GM21381 (cell line): Measurements from ENCODE around the gene VPS37C.

ENCODE experiments used
- ATAC-seq: cut with Tn5 transposase; IDR thresholded peaks from one replicate; pipeline ENCODE4 v1.9.1; 2021; ENCODE audit warnings: mild to moderate bottlenecking, moderate library complexity; ENCODE audit not compliant: unreplicated experiment

Gene VPS37C

GRCh38 chr11:61155741-61156140, 5.5 kb downstream of the VPS37C start:
- ATAC-seq = no peak

DNA sequence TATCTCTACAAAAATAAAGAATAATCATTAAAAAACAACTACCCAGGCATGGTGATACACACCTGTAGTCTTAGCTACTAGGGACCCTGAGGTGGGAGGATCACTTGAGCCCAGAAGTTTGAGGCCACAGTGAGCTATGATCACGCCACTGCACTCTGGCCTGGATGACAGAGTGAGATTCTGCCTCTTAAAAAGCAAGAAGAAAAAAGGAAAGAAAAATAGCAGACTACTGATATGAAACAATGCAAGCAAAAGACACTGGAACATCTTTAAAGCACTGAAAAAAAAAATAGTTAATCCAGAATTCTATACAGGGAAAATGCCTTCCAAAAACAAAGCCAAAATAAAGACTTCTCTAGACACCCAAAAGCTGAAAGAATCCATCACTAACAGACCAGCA, 5.9 kb downstream of the VPS37C start:
- ATAC-seq = no peak

DNA sequence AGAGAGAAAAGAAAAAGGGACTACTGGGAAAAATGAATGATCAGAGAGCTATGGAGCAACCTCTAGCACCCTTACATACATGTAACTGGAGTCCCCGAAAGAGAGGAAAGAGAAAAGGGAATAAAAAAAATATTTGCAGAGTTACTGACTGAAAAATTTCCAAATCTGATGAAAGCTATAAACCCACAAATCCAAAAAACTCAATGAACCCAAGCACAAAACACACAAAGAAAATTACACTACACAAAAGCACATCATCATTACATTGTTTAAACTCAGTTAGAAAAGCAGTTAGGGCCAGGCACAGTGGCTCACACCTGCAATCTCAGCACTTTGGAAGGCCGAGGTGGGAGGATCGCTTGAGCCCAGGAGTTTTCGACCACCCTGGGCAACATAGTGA, 6.7 kb downstream of the VPS37C start:
- no peak for ATAC-seq

DNA sequence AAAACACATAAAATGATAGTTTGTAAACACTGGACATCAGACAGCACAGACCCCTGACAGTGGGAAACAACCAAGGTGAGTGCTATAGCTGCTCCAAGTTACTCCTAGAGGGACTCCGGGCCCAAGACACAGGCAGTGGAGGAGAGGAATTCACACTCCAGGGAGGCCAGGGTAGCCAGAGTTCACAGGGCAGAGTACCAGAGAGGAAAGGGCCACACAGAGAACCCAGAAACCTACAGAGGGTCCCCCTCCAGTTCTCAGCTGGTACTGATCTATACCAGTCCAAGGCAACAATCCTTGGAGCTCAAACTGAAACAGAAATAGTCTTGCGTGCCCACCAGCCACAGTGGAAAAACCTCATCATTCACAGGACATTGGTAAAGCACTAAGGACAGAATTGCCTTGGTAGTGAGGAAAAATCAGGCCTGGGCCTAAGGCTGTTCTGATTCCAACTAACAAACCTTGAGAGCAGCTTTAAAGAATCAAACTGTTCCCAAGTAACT, 7.6 kb downstream of the VPS37C start:
- ATAC-seq = no peak

- no peak for ATAC-seq
These were observed 8.2 kb downstream of the VPS37C start for GRCh38 chr11:61152816-61153592.

DNA sequence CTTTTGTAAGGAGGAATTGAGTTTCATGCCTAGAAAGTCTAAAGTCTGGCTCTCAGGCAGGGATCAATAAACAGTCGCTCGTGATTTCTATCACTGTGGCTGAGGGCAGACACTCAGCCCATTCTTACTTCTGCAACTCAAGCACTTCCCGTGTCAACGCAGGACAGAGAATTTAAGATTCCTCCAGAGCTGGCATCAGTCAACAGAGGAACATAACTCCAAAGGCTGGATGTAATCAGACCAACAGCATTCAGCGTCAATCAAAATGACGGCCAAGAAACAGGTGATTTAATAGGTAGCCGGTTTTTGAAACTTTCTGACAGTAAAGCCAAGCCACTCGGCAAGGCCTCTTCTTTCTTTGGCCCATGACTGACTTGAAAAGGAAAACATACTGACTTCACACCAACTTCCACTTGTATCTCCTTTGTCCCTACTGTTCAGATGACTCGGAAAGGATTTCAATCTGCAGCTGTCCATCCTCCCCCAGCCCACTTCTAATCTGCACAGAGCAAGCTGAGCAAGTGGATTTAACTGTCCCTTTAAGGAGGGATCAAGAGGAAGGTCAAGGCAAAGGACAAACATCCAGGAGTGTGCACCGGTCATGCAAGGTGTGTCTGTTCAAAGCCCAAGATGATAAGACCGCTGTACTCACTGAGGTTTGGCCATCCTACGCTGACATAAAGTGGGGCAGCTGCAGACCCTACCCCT, 9.5 kb downstream of the VPS37C start:
- no peak for ATAC-seq

DNA sequence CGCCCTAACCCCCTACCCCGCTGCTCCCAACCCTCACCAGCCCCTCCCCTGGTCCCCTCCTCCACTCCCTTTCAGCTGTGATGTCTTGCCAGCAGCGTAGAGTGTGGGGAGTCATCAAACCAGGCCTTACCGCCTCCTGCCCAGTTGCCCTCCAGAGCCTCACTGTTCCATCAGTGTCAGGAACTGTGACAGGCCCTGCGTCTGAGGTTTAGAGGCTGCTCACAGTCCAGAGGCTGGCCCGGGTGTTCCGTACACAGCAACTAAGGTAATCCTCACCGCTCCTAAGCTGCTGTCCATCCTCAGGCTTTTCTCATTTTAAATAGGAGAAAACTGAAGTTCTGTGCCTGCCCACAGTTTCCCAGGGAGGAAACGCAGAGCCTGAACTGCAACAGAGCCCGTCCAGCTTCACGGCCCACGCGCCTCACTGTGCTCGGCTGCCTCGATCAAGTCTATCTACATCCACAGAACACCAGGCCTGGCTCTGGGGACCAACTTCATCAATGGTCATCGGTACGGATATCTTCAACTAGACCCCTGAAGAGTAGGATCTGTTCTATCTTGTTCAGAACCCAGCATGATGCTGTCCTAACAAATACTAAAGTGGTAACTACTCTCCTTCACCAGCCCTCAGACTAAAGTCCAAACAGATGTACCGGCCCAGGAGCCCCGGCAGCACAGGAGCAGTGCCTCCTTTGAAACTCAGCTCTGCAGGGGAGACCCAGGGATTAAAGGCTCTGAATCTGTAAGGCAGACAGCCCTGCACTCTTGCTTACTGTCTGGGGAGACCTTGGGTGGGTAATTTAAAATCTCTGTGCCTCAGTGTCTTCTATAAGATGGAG, 10.3 kb downstream of the VPS37C start:
- no peak for ATAC-seq

GRCh38 chr11:61149624-61150615, 11.3 kb downstream of the VPS37C start:
- ATAC-seq = no peak

DNA sequence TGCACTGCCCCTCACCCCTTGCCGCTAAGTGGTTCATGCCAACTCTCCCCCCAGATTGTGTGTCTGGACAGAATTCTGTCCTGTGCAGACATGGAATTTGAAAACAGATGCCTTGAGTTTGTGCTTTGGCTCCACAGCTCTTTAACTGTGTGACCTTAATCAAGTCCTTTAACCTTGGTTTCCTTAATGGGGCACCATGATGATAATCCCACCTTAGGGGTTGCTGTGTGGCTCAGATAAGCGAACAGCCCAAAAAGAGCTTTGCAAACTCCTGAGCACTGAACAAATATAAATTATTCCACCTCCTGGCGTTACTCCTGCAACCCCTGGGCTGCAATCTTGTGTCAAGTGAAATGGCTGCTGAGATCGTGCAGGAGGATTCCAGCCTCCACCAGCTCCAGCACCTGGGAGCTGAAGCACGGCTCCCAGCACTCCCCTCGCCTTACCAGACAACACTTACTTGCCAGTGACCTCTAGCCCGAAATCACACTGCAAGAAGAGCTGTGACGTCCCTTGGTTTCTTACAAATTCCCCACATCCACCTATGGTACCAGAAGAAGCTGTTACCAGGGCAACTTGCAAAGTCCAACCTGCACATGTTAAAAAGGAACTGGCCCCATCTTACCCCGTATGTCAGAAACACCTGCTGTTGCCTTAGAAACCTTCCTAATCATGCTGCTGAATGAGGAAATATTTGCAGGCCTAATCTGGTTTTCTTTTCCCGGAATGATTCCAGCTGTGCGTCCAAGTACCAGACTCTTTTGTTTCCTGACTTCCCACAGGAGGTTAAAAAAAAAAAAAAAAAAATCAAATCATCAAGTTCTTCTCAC, 13.2 kb downstream of the VPS37C start:
- ATAC-seq = no peak

GRCh38 chr11:61147271-61147670, 14.0 kb downstream of the VPS37C start:
- ATAC-seq = no peak

DNA sequence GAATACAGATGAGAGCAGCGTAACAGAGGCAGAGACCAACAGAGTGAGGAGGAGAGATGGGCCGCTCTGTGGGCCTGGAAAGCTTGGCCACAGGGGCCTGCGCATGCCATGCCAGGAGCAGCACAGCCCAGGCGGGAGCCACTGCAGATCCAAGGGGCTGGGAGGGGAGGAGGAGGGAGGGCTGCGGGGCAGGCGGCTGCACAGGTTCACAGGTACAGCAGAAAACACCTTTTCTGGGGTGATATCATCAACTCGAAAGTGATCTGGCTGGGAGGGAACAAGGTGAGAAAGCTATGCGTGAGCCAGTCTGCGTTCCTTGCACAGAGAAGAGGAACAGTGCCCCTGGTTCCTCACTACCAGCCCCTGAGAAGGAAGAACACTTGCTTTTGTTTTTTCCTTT, 14.8 kb downstream of the VPS37C start:
- no peak for ATAC-seq

DNA sequence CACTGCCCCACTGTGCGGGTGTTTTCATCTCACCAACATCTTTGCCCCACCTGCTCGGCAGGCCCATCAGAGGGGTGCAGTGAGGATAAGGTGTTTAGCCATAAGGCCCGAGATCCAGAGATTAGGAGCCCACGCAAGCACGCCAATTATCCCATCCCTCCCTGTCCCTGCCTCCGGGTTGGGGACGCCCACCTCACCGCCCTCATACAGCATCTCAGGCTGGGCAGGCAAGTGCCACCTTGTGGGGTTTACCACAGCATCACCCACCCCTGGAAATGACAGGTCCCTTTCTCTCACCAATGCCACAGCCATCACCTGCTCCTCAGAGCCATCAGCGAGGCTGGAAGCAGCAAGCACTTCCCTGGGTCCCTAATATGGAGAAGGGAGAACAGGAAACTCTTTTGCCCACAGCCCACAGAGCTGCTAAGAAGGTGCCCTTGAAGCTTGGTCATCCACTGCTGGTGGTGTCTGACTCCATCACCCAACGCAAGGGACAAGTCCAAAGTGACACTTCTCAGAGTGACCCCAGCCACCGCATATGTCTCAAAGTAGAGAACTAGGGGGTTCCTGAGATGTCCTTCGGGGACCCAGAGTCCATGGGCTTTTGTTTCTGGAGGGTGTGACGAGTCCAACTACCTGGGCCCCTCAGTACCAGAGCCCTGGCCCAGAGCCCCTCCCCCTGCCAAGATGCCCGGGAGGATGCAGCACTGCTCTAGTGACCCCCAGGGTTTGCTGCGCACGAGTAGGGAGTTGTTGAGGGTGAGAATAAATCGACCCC, 15.8 kb downstream of the VPS37C start:
- ATAC-seq = no peak

DNA sequence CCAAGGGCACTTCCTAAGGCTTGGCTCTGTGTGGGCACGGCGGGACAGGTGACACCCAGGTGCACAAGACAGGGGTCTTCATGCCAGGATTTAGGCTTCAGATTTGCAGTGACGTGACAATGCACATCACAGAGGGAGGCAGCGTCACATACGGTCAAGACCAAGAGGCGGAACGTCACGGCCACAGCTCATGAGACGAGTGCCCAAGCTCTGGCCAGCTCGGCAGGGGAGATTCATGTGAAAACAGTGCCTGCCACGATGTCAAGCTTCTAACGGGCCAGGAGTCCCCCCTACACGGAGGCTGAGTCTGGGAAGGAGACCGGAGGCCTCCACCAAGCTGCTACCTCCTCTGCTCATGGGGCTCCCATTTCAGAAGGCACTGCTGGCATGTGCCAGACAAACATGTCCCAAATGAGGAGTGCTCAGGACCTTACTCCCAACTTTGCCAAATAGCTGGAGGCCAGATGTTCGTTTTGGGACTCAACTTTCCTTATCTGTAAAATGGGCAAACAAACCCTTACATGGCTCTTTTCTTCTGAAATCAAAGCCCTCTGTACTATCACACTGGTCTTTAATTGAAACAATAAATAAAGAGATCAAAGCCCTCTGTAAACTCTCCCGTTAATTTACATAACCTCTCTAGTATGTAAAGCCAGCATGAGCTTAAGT, 16.6 kb downstream of the VPS37C start:
- ATAC-seq = no peak

DNA sequence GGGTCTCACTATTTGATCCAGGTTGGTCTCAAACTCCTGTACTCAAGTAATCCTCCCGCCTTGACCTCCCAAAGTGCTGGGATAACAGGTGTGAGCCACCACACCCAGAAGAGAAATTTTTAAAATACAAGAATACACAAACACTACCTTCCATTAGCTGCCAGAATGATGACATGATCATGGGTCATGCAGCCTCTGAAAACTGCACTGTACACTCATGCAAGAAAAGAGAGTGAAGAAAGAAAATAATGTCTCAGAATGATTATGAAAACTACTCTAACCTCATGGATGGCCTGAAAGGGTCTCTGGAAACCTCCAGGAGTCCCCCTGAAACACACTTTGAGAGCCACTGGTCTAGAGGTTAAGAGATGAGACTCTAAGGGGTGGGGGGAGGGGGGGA, 18.8 kb downstream of the VPS37C start:
- ATAC-seq = no peak

DNA sequence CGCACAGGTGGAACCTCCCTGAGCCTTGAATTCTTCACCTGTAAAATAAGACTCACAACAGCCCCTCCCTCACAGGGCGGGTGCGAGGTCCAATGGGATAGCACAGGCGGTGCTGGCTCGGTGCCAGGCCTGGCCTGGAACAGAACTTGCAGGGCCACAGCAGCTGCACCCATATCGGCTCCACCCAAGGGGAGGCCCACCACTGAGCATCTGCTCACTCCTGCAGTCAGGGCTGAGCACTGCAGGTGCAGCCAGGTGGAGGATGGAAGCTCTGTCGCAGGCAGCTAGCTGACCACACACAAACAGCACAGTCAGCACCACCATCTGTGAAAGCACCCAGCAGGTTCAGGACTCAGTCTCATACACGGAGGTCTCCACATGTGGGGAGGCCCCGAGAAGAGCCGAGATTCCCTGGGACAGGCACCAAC, 19.6 kb downstream of the VPS37C start:
- ATAC-seq = no peak

- no peak for ATAC-seq
These were observed 20.8 kb downstream of the VPS37C start for GRCh38 chr11:61140416-61140815.

DNA sequence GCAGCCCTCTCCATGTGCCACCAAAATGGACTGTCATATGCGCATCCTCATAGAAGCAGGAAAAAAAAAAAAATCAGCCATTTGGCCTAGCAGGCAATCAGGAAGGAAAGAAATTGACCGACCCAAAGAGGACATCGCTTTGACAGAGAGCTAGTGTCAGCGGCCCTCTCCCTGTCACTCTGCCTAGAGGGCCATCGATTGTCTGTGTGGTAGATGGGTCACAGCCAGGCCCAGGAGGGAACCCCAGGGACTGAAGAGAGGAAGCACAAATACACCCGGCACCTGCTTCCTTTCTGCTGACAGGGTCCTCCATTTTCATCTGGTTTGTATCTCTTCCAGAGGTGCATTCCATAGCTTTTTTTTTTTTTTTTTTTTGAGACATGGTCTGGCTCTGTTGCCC, 21.8 kb downstream of the VPS37C start:
- no peak for ATAC-seq

DNA sequence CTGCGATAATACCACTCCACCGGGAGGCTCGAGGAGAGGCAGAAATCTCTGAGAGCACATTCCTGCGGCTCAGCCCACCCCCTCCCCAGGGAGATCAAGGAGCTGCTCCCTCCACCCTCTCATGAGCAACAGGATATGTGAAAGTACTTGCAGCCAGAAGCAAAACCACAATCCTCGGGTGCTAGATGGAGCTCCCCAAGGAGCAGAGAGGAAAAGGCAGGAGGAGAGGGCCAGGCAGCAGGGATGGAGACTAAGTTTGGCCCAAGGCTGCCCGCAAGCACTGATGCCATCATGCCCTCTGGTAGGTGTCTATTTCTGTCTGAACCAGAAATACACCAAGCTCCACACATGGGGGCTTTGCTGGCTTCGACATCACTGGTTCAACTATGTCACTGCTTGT, 22.3 kb downstream of the VPS37C start:
- ATAC-seq = no peak
